ENCODE results near the gene ELFN1.

The ELFN1 gene

GRCh38 chr7:1626769-1627168 is 43.3 kb upstream of the ELFN1 start:
- TF ChIP-seq CTCF (IDR thresholded peaks at IDR 0.05; ENCODE audit: low read depth, low read length) = no peak
- no peak for DNase-seq (ENCODE audit: extremely low read depth, low read depth)

- DNase-seq (ENCODE audit: extremely low read depth, low read depth) = no peak
- no peak for TF ChIP-seq CTCF (IDR thresholded peaks at IDR 0.05; ENCODE audit: low read depth, low read length)
These were observed 39.3 kb upstream of the ELFN1 start for GRCh38 chr7:1630700-1631336.

GRCh38 chr7:1631678-1632077 is 38.4 kb upstream of the ELFN1 start:
- DNase-seq (ENCODE audit: extremely low read depth, low read depth) = no peak
- no peak for TF ChIP-seq CTCF (IDR thresholded peaks at IDR 0.05; ENCODE audit: low read depth, low read length)

GRCh38 chr7:1632506-1632905 is 37.6 kb upstream of the ELFN1 start:
- no peak for TF ChIP-seq CTCF (IDR thresholded peaks at IDR 0.05; ENCODE audit: low read depth, low read length)

GRCh38 chr7:1632916-1633785 is 36.9 kb upstream of the ELFN1 start:
- no peak for DNase-seq (ENCODE audit: extremely low read depth, low read depth)

More at GRCh38 chr7:1632506-1632905, 37.6 kb upstream of the ELFN1 start:
- DNase-seq (ENCODE audit: extremely low read depth, low read depth) = no peak

GRCh38 chr7:1635401-1635800 is 34.7 kb upstream of the ELFN1 start:
- no peak for DNase-seq (ENCODE audit: extremely low read depth, low read depth)
- no peak for TF ChIP-seq CTCF (IDR thresholded peaks at IDR 0.05; ENCODE audit: low read depth, low read length)

More at GRCh38 chr7:1632916-1633785, 36.9 kb upstream of the ELFN1 start:
- no peak for TF ChIP-seq CTCF (IDR thresholded peaks at IDR 0.05; ENCODE audit: low read depth, low read length)

GRCh38 chr7:1637155-1637554 is 32.9 kb upstream of the ELFN1 start:
- no peak for TF ChIP-seq CTCF (IDR thresholded peaks at IDR 0.05; ENCODE audit: low read depth, low read length)

More at GRCh38 chr7:1637155-1637554, 32.9 kb upstream of the ELFN1 start:
- DNase-seq (ENCODE audit: extremely low read depth, low read depth) = no peak

Data from AG09319 (cell line).